ENCODE data around the gene EEA1. TPM values are rescaled to one million over a fixed set of nuclear protein-coding genes. Genes with fewer than 3 reads are reported as not detected.

The EEA1 gene
- total RNA-seq, 1 experiment from 2014 or later = 14.9 TPM

- no peaks in the 10 kb centered on the region for H4K20me1 ChIP-seq (ENCODE audit: control insufficient read depth, insufficient read depth, insufficient read length)
- H3K18ac ChIP-seq (ENCODE audit: insufficient read length, low read depth, low read length) = no peak overlapping the region
- no peak overlapping the region for H4K8ac ChIP-seq (replicated peaks; ENCODE audit: insufficient read length, low read depth, low read length)
- H3K4me1 ChIP-seq (ENCODE audit: insufficient read depth, low read length) = no peaks in the 10 kb centered on the region
- H3K23ac ChIP-seq (ENCODE audit: insufficient read length, low read depth, low read length) = no peak overlapping the region
- no peak overlapping the region for H3K9ac ChIP-seq (ENCODE audit: extremely low read depth, insufficient read length, low read length)
- H3K9me3 ChIP-seq (ENCODE audit: control insufficient read depth, low read depth, low read length) = peaks cover 7% of the 10 kb centered on the region
- peaks cover 11 to 20% (median 18%) of the 10 kb centered on the region in 3 experiments; a peak in 6 of 7 replicates for H3K36me3 Mint-ChIP-seq (ENCODE audit: insufficient read depth in 1 of 3, low read depth in 3 of 3)
- H3K27ac ChIP-seq (ENCODE audit: insufficient read length, low read depth, low read length) = no peak overlapping the region
- WGBS (ENCODE audit: extremely low coverage, insufficient read length, low lambda C conversion rate) = no CpG with 5 or more reads among the region's 7 CpGs
- no peak overlapping the region for H2BK5ac ChIP-seq (ENCODE audit: insufficient read length, low read length)
- no peak overlapping the region for H3K4ac ChIP-seq (ENCODE audit: low read depth, low read length)
- no peak overlapping the region for H3K14ac ChIP-seq (ENCODE audit: insufficient read depth, low read length)
- H3K79me1 ChIP-seq (ENCODE audit: insufficient read depth, low read depth, low read length, poor library complexity, severe bottlenecking) = no peaks in the 10 kb centered on the region
- no peak for DNase-seq
- no peak overlapping the region for H4K5ac ChIP-seq (ENCODE audit: insufficient read length, low read depth, low read length)
- H3K4me3 Mint-ChIP-seq = no peak overlapping the region
- H3K79me2 ChIP-seq (ENCODE audit: insufficient read depth, low read length) = no peaks in the 10 kb centered on the region
- TF ChIP-seq CTCF (conservative IDR thresholded peaks at IDR 0.05) = no peak
- H4K91ac ChIP-seq (ENCODE audit: insufficient read length, low read depth, low read length) = no peak overlapping the region
- H3K27me3 ChIP-seq (ENCODE audit: insufficient read depth, low read length) = no peaks in the 10 kb centered on the region
- H3K4me2 ChIP-seq (ENCODE audit: insufficient read depth, insufficient read length, low read length) = no peak overlapping the region
- H2BK20ac ChIP-seq (ENCODE audit: low read depth, low read length, poor library complexity, severe bottlenecking) = no peak overlapping the region
- no peaks in the 10 kb centered on the region for H3K23me2 ChIP-seq (ENCODE audit: insufficient read length, low read depth, low read length, poor library complexity, severe bottlenecking)
- no peak overlapping the region for H2BK15ac ChIP-seq (ENCODE audit: low read depth, low read length)
- no peak overlapping the region for H2AFZ ChIP-seq (ENCODE audit: low read length)
- H2AK5ac ChIP-seq (ENCODE audit: insufficient read length, low read length) = no peak overlapping the region
- no peak overlapping the region for H3K27ac Mint-ChIP-seq
- H3K4me1 Mint-ChIP-seq = peaks cover 0 to 3% of the 10 kb centered on the region in 2 experiments; a peak in 1 of 4 replicates
- H2BK12ac ChIP-seq (ENCODE audit: insufficient read length, low read depth, low read length) = no peak overlapping the region
- no peaks in the 10 kb centered on the region; the same call in 1 of the 2 replicates for H3K27me3 Mint-ChIP-seq (ENCODE audit: low read depth)
- H3K56ac ChIP-seq (ENCODE audit: insufficient read length, low read depth, low read length) = no peak overlapping the region
- H2BK120ac ChIP-seq (ENCODE audit: low read depth, low read length, poor library complexity, severe bottlenecking) = no peak overlapping the region
- H3K9me3 Mint-ChIP-seq = peaks cover 17 to 31% of the 10 kb centered on the region in 2 experiments
- H3T11ph ChIP-seq (ENCODE audit: low read length) = no peak overlapping the region
Measured at GRCh38 chr12:92952394-92952793, 23.3 kb upstream of the EEA1 start.

All from H9 (cell line).